Trophoblast cell (in vitro differentiated cells and primary cell): ENCODE measurements around the gene FAM20C.

ENCODE experiments used
- DNase-seq, 2 donors: peaks; one replicate each; pipeline ENCODE4 v3.0.0-alpha.2; 2016
- H2AFZ ChIP-seq: 2 replicates; pipeline ENCODE4 v1.6.1; 2013; ENCODE audit warnings: low read length, moderate library complexity, mild to moderate bottlenecking; ENCODE audit not compliant: insufficient read depth, poor library complexity
- H2AK5ac ChIP-seq: 2 replicates; pipeline ENCODE4 v1.6.1; 2013; ENCODE audit warnings: mild to moderate bottlenecking, low read length
- H2BK120ac ChIP-seq: 2 replicates; pipeline ENCODE4 v1.6.1; 2013; ENCODE audit warnings: low read length, mild to moderate bottlenecking, moderate library complexity; ENCODE audit not compliant: insufficient read depth, poor library complexity
- H2BK12ac ChIP-seq: 2 replicates; pipeline ENCODE4 v1.6.1; 2013; ENCODE audit warnings: mild to moderate bottlenecking, low read length, moderate library complexity
- H2BK5ac ChIP-seq: 2 replicates; pipeline ENCODE4 v1.6.1; 2013; ENCODE audit warnings: low read length, low read depth, moderate library complexity, mild to moderate bottlenecking; ENCODE audit not compliant: poor library complexity
- H3K14ac ChIP-seq: 2 replicates; pipeline ENCODE4 v1.6.1; 2013; ENCODE audit warnings: mild to moderate bottlenecking, low read length
- H3K18ac ChIP-seq: 2 replicates; pipeline ENCODE4 v1.6.1; 2013; ENCODE audit warnings: mild to moderate bottlenecking, low read length
- H3K23ac ChIP-seq: 2 replicates; pipeline ENCODE4 v1.6.1; 2013; ENCODE audit warnings: low read length
- H3K27ac ChIP-seq: 2 replicates; pipeline ENCODE4 v1.5.1; 2013; ENCODE audit warnings: low read depth, mild to moderate bottlenecking, inconsistent platforms, low read length, moderate library complexity
- H3K27me3 ChIP-seq: 2 replicates; pipeline ENCODE4 v1.6.1; 2013; ENCODE audit warnings: inconsistent platforms, mild to moderate bottlenecking, low read length, moderate library complexity; ENCODE audit not compliant: insufficient read depth
- H3K36me3 ChIP-seq, 2 experiments: 1 replicate in 1 of 2; 2 replicates in 1 of 2; pipeline ENCODE4 v1.6.1; 2013; ENCODE audit warnings: low read length in 2 of 2, mild to moderate bottlenecking in 2 of 2, moderate library complexity in 1 of 2; ENCODE audit not compliant: insufficient read depth in 2 of 2, control insufficient read depth in 1 of 2
- H3K4ac ChIP-seq: 2 replicates; pipeline ENCODE4 v1.6.1; 2013; ENCODE audit warnings: low read depth, mild to moderate bottlenecking, low read length, moderate library complexity
- H3K4me1 ChIP-seq, 2 experiments: 1 replicate in 1 of 2; 2 replicates in 1 of 2; pipeline ENCODE4 v1.6.1; 2013; ENCODE audit warnings: low read length in 2 of 2, mild to moderate bottlenecking in 2 of 2, moderate library complexity in 1 of 2; ENCODE audit not compliant: insufficient read depth in 2 of 2, control insufficient read depth in 1 of 2
- H3K4me2 ChIP-seq: 2 replicates; pipeline ENCODE4 v1.6.1; 2013; ENCODE audit warnings: inconsistent platforms, mild to moderate bottlenecking, low read length, moderate library complexity
- H3K4me3 ChIP-seq: 2 replicates; pipeline ENCODE4 v1.5.1; 2013; ENCODE audit warnings: mild to moderate bottlenecking, low read depth, low read length, inconsistent platforms
- H3K79me1 ChIP-seq: one replicate; pipeline ENCODE4 v1.6.1; 2013; ENCODE audit warnings: low read length
- H3K79me2 ChIP-seq: 2 replicates; pipeline ENCODE4 v1.6.1; 2013; ENCODE audit warnings: low read length, mild to moderate bottlenecking; ENCODE audit not compliant: control insufficient read depth, insufficient read depth, poor library complexity
- H3K9ac ChIP-seq: 2 replicates; pipeline ENCODE4 v1.6.1; 2013; ENCODE audit warnings: mild to moderate bottlenecking, low read length
- H3K9me3 ChIP-seq: 2 replicates; pipeline ENCODE4 v1.6.1; 2013; ENCODE audit warnings: low read depth, mild to moderate bottlenecking, control low read depth, inconsistent platforms, low read length; ENCODE audit not compliant: insufficient read depth
- H4K12ac ChIP-seq: 2 replicates; pipeline ENCODE4 v1.6.1; 2013; ENCODE audit warnings: low read depth, mild to moderate bottlenecking, low read length, moderate library complexity
- H4K8ac ChIP-seq: 2 replicates; pipeline ENCODE4 v1.6.1; 2013; ENCODE audit warnings: low read depth, mild to moderate bottlenecking, low read length, moderate library complexity
- H4K91ac ChIP-seq: one replicate; pipeline ENCODE4 v1.6.1; 2013; ENCODE audit warnings: low read depth, mild to moderate bottlenecking, low read length, moderate library complexity
- WGBS: extraction: QIAGEN DNeasy Blood & Tissue Kit; methylation state at CpG from one replicate; pipeline ENCODE4 v1.1.7; 2013; ENCODE audit warnings: missing lambda C conversion rate; ENCODE audit not compliant: insufficient read length, insufficient coverage; ENCODE audit errors: extremely low coverage; 5-methylcytosine and 5-hydroxymethylcytosine counted together

Gene FAM20C

DNA sequence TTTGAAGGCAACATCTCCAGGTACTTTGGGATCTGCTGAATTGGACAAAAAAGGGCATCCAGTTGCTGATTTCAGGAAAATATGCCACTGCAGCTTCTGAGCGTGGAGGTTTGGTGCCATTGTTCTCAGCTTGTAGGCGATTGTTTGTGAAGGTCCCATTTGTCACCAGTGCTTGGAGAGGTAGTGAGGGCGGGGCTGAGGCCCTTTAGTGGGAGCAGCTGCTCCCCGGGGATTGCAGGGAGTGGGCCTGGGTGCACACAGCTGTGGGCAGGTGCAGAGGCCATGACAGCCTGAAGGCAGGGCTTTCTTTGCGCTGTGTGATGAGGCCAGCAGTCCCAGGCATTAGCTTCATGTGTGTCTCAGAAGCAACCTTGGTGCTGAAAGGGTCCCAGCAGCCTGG, 3.9 kb downstream of the FAM20C start:
- Histone ChIP-seq H3K79me1 (no peaks in the 10 kb centered on the region), H3K79me2 (no peaks in the 10 kb centered on the region), H3K4me3 (no peak overlapping the region), H3K23ac (no peak overlapping the region), H3K9me3 (peaks cover 3% of the 10 kb centered on the region), H3K4ac (no peak overlapping the region), H2AK5ac (no peak overlapping the region), H3K27ac (no peak overlapping the region), H3K18ac (no peak overlapping the region), H2AFZ (no peak overlapping the region), H2BK5ac (no peak overlapping the region), H3K4me2 (no peak overlapping the region), H3K4me1 (peaks cover 0 to 4% of the 10 kb centered on the region in 2 experiments), H3K36me3 (no peaks in the 10 kb centered on the region), H4K12ac (no peak overlapping the region), H2BK120ac (no peak overlapping the region), H4K8ac (no peak overlapping the region), H2BK12ac (no peak overlapping the region), H3K27me3 (peaks cover 30% of the 10 kb centered on the region), H3K9ac (no peak overlapping the region), H4K91ac (no peak overlapping the region), H3K14ac (no peak overlapping the region)
- WGBS: no CpG with 5 or more reads among the region's 5 CpGs
- no peak for DNase-seq

DNA sequence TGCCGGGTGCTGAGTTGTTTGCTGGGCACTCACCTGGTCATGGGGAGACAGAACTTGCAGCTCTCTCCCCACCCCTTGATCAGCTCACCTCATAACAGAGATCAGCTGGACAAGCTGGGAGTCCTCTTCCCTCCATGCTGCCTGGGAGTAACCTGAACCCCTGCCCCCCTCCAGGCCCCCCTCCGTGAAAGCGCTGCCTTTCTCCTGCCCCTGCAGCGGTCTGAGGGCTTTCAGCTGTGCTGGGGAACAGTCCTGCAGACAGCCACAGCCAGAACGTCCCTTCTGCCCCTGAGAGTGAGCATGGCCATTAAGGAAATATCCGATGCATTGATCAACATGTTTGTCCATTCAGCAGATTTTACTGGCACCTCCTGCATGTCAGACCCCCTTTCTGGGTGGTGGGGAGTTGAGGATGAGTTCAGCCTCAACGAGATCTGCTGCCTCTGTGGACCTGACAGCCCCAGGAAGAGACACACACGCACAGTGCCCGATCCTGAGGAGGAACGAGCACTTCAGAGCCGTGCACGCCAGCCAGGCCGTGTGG, 4.5 kb downstream of the FAM20C start:
- no peak overlapping the region for H3K23ac ChIP-seq
- H3K36me3 ChIP-seq: no peaks in the 10 kb centered on the region
- no peak for DNase-seq
- H3K27ac ChIP-seq: no peak overlapping the region
- H3K9me3 ChIP-seq: peaks cover 2% of the 10 kb centered on the region
- H4K91ac ChIP-seq: no peak overlapping the region
- WGBS: no CpG with 5 or more reads among the region's 13 CpGs
- no peaks in the 10 kb centered on the region for H3K79me2 ChIP-seq
- H2AFZ ChIP-seq: no peak overlapping the region
- no peak overlapping the region for H2BK120ac ChIP-seq
- no peak overlapping the region for H2BK5ac ChIP-seq
- H3K4me3 ChIP-seq: no peak overlapping the region
- H3K4ac ChIP-seq: no peak overlapping the region
- H4K12ac ChIP-seq: no peak overlapping the region
- no peak overlapping the region for H4K8ac ChIP-seq
- no peak overlapping the region for H2BK12ac ChIP-seq
- H3K79me1 ChIP-seq: no peaks in the 10 kb centered on the region
- H3K4me1 ChIP-seq: peaks cover 0 to 2% of the 10 kb centered on the region in 2 experiments
- H3K9ac ChIP-seq: no peak overlapping the region
- H3K14ac ChIP-seq: no peak overlapping the region
- H2AK5ac ChIP-seq: no peak overlapping the region
- no peak overlapping the region for H3K4me2 ChIP-seq
- peaks cover 25% of the 10 kb centered on the region for H3K27me3 ChIP-seq
- no peak overlapping the region for H3K18ac ChIP-seq

DNA sequence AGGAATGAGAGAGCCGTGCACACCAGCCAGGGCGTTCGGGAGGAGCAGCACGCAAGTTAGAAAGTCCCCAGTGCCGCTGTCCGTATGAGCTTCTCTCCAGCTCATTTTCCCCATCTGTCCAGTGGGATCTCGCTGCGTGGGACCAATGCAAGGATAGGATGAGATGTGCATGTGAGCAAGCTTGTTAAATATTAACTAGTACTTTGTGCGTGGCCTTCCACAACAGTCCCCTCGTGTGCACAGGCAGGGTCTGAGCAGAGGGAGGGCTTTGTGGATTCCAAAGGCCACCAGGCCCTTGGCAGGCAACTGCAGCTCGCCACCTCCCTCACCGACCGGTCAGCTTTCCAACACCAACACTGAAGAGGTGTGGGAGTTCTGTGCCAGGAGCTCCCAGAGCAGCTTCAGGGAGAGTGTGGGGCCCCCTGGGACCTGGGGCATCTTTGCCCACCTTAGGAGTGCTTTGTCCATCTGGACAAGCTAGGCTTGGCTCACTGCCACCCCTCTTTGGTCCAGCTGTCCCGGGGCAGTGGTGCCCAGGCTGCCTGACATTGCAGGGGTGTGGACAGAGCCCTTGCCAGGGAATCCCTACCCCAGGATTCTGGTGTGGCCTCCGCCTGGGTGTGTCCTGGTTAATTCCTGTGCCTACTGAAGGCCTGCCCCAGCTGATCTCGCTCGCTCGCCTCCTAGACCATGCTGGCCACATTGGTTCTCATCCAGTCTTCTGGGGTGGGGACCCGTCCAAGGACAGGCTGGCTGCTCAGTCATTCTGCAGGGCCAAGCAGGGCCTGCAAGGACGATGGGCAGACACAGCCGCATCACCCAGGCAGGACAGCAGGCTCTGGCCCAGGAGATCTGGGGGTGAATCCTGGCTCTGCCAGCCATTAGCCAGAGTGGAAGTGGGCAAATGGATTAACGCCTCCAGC, 5.3 kb downstream of the FAM20C start:
- H4K12ac ChIP-seq: no peak overlapping the region
- no peak overlapping the region for H3K23ac ChIP-seq
- H3K4me1 ChIP-seq: peaks cover 0 to 2% of the 10 kb centered on the region in 2 experiments
- no peak overlapping the region for H4K8ac ChIP-seq
- H3K4me3 ChIP-seq: no peak overlapping the region
- no peak overlapping the region for H2BK12ac ChIP-seq
- peaks cover 2% of the 10 kb centered on the region for H3K9me3 ChIP-seq
- H3K27ac ChIP-seq: no peak overlapping the region
- H3K18ac ChIP-seq: no peak overlapping the region
- no peak overlapping the region for H2AK5ac ChIP-seq
- no peak overlapping the region for H3K4ac ChIP-seq
- no peak overlapping the region for H3K4me2 ChIP-seq
- peaks cover 18% of the 10 kb centered on the region for H3K27me3 ChIP-seq
- no peak overlapping the region for H3K9ac ChIP-seq
- H2BK5ac ChIP-seq: no peak overlapping the region
- H2AFZ ChIP-seq: no peak overlapping the region
- H3K79me1 ChIP-seq: no peaks in the 10 kb centered on the region
- no peak for DNase-seq
- no peaks in the 10 kb centered on the region for H3K36me3 ChIP-seq
- WGBS: no CpG with 5 or more reads among the region's 22 CpGs
- no peak overlapping the region for H4K91ac ChIP-seq
- H3K14ac ChIP-seq: no peak overlapping the region
- H3K79me2 ChIP-seq: no peaks in the 10 kb centered on the region
- no peak overlapping the region for H2BK120ac ChIP-seq

GRCh38 chr7:199483-200249, 7.3 kb downstream of the FAM20C start:
- Histone ChIP-seq H3K79me1 (no peaks in the 10 kb centered on the region), H4K91ac (no peak overlapping the region), H2AK5ac (no peak overlapping the region), H3K4me3 (no peak overlapping the region), H2AFZ (no peak overlapping the region), H3K27ac (no peak overlapping the region), H3K4ac (no peak overlapping the region), H4K12ac (no peak overlapping the region), H3K18ac (no peak overlapping the region), H3K27me3 (no peaks in the 10 kb centered on the region), H2BK120ac (no peak overlapping the region), H2BK5ac (no peak overlapping the region), H3K14ac (no peak overlapping the region), H3K4me1 (no peaks in the 10 kb centered on the region), H3K9ac (no peak overlapping the region), H2BK12ac (no peak overlapping the region), H3K23ac (no peak overlapping the region), H3K9me3 (peaks cover 8% of the 10 kb centered on the region), H4K8ac (no peak overlapping the region), H3K4me2 (no peak overlapping the region), H3K79me2 (no peaks in the 10 kb centered on the region), H3K36me3 (no peaks in the 10 kb centered on the region)
- DNase-seq: no peak
- WGBS: no CpG with 5 or more reads among the region's 17 CpGs
